Measurements from ENCODE around the gene ZNF256. TPM values are rescaled to one million over a fixed set of nuclear protein-coding genes. Genes with fewer than 3 reads are reported as not detected.

The ZNF256 gene
- total RNA-seq, 1 experiment from 2014 or later: 12.3 TPM

DNA sequence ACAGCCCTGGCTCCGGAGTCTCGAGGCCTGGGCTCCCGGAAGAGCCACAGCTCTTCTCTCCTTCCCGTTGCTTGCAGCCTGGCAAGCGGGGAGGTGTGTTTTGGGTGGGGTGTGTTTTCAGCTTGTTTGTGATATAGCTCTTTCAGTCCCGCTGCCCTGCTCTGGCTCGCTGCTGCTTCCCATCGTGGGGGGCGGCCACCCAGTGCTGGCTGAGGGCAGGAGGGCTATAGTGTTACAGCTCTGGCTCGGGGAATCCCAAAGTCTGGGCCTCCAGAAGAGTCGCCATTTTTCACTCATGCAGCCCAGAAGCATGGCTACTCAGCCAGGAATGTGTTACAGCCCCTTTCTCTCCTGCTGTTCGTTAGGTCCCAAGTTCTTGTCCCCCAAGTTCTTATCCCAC, 2.2 kb upstream of the ZNF256 start:
- H4K20me1 ChIP-seq (ENCODE audit: control insufficient read depth, insufficient read depth, insufficient read length): no peaks in the 10 kb centered on the region
- no peak overlapping the region for H3K4ac ChIP-seq (ENCODE audit: low read depth, low read length)
- no peak overlapping the region for H4K8ac ChIP-seq (replicated peaks; ENCODE audit: insufficient read length, low read depth, low read length)
- no peak overlapping the region for H3K27ac ChIP-seq (ENCODE audit: insufficient read length, low read depth, low read length)
- H3K36me3 Mint-ChIP-seq (ENCODE audit: insufficient read depth in 1 of 3, low read depth in 3 of 3): peaks cover 0 to 20% (median 14%) of the 10 kb centered on the region in 3 experiments; a peak in 6 of 7 replicates
- no peaks in the 10 kb centered on the region for H3K27me3 ChIP-seq (ENCODE audit: insufficient read depth, low read length)
- no peak overlapping the region for H3K18ac ChIP-seq (ENCODE audit: insufficient read length, low read depth, low read length)
- H3T11ph ChIP-seq (ENCODE audit: low read length): no peak overlapping the region
- no peak overlapping the region for H4K91ac ChIP-seq (ENCODE audit: insufficient read length, low read depth, low read length)
- no peak overlapping the region for H2BK20ac ChIP-seq (ENCODE audit: low read depth, low read length, poor library complexity, severe bottlenecking)
- H3K23ac ChIP-seq (ENCODE audit: insufficient read length, low read depth, low read length): no peak overlapping the region
- H2AFZ ChIP-seq (ENCODE audit: low read length): no peak overlapping the region
- no peak overlapping the region for H3K4me2 ChIP-seq (ENCODE audit: insufficient read depth, insufficient read length, low read length)
- peaks cover 22% of the 10 kb centered on the region for H3K79me2 ChIP-seq (ENCODE audit: insufficient read depth, low read length)
- H2BK120ac ChIP-seq (ENCODE audit: low read depth, low read length, poor library complexity, severe bottlenecking): no peak overlapping the region
- WGBS (ENCODE audit: extremely low coverage, insufficient read length, low lambda C conversion rate): no CpG with 5 or more reads among the region's 12 CpGs
- peaks cover 3% of the 10 kb centered on the region for H3K79me1 ChIP-seq (ENCODE audit: insufficient read depth, low read depth, low read length, poor library complexity, severe bottlenecking)
- no peak overlapping the region for H2BK5ac ChIP-seq (ENCODE audit: insufficient read length, low read length)
- no peaks in the 10 kb centered on the region for H3K4me1 ChIP-seq (ENCODE audit: insufficient read depth, low read length)
- H3K9me3 ChIP-seq (ENCODE audit: control insufficient read depth, low read depth, low read length): peaks cover 19% of the 10 kb centered on the region
- H3K27ac Mint-ChIP-seq: no peak overlapping the region
- no peak overlapping the region for H3K14ac ChIP-seq (ENCODE audit: insufficient read depth, low read length)
- H3K9ac ChIP-seq (ENCODE audit: extremely low read depth, insufficient read length, low read length): no peak overlapping the region
- no peak overlapping the region for H3K56ac ChIP-seq (ENCODE audit: insufficient read length, low read depth, low read length)
- H3K23me2 ChIP-seq (ENCODE audit: insufficient read length, low read depth, low read length, poor library complexity, severe bottlenecking): peaks cover 8% of the 10 kb centered on the region
- no peak for DNase-seq
- TF ChIP-seq, protein P1, sequence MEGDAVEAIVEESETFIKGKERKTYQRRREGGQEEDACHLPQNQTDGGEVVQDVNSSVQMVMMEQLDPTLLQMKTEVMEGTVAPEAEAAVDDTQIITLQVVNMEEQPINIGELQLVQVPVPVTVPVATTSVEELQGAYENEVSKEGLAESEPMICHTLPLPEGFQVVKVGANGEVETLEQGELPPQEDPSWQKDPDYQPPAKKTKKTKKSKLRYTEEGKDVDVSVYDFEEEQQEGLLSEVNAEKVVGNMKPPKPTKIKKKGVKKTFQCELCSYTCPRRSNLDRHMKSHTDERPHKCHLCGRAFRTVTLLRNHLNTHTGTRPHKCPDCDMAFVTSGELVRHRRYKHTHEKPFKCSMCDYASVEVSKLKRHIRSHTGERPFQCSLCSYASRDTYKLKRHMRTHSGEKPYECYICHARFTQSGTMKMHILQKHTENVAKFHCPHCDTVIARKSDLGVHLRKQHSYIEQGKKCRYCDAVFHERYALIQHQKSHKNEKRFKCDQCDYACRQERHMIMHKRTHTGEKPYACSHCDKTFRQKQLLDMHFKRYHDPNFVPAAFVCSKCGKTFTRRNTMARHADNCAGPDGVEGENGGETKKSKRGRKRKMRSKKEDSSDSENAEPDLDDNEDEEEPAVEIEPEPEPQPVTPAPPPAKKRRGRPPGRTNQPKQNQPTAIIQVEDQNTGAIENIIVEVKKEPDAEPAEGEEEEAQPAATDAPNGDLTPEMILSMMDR (conservative IDR thresholded peaks at IDR 0.05): no peak
- H3K27me3 Mint-ChIP-seq (ENCODE audit: low read depth): peaks cover 8% of the 10 kb centered on the region; the same call in 1 of the 2 replicates
- H2BK12ac ChIP-seq (ENCODE audit: insufficient read length, low read depth, low read length): no peak overlapping the region
- H4K5ac ChIP-seq (ENCODE audit: insufficient read length, low read depth, low read length): no peak overlapping the region
- H2AK5ac ChIP-seq (ENCODE audit: insufficient read length, low read length): no peak overlapping the region
- peaks cover 45 to 59% of the 10 kb centered on the region in 2 experiments for H3K9me3 Mint-ChIP-seq
- H2BK15ac ChIP-seq (ENCODE audit: low read depth, low read length): no peak overlapping the region
- H3K4me3 Mint-ChIP-seq: no peak overlapping the region
- peaks cover 12 to 15% of the 10 kb centered on the region in 2 experiments for H3K4me1 Mint-ChIP-seq
